Right cardiac atrium (tissue), 5 donors: ENCODE results near the gene COL24A1. TPM values are rescaled to one million over a fixed set of nuclear protein-coding genes. Genes with fewer than 3 reads are reported as not detected.
"Not testable (repeated sequence)": the region's sequence is repeated elsewhere in the genome, so short reads cannot be mapped to it uniquely, and the experiment has no call there.

Source experiments
- ATAC-seq, 2 donors: fragments of 200-7000 bp; cut with Tn5 transposase; one replicate each; pipeline versions ENCODE4 v1.8.0 to v1.9.1; 2020; ENCODE audit warnings: moderate library complexity in 2 of 2, mild to moderate bottlenecking in 1 of 2
- DNase-seq, 3 donors: peaks; one replicate each; pipeline ENCODE4 v3.0.0-alpha.2; 2020
- H3K27ac ChIP-seq: one replicate; pipeline ENCODE4 v1.5.1; 2013; ENCODE audit warnings: mild to moderate bottlenecking, low read length, control low read depth, moderate library complexity
- H3K27me3 ChIP-seq: one replicate; pipeline ENCODE4 v1.6.1; 2013; ENCODE audit not compliant: control insufficient read depth, insufficient read depth
- H3K4me1 ChIP-seq: one replicate; pipeline ENCODE4 v1.6.1; 2013; ENCODE audit warnings: low read length; ENCODE audit not compliant: control insufficient read depth, insufficient read depth
- H3K4me3 ChIP-seq: one replicate; pipeline ENCODE4 v1.5.1; 2013; ENCODE audit warnings: low read length, control low read depth
- H3K9me3 ChIP-seq: one replicate; pipeline ENCODE4 v1.6.1; 2013; ENCODE audit warnings: low read length; ENCODE audit not compliant: control insufficient read depth
- WGBS: extraction: QIAGEN DNeasy Blood & Tissue Kit; methylation state at CpG from one replicate; pipeline ENCODE4 v1.1.7; 2013; 5-methylcytosine and 5-hydroxymethylcytosine counted together
- intact Hi-C, 4 donors: fragments of 100-400 bp; cut with DNase I; formaldehyde crosslinking; loops; one replicate each; pipeline versions ENCODE4 v1.11.0 to v1.14.0; 2022 to 2023
- polyA plus RNA-seq: library from polyadenylated mRNA; stranded (reverse); fragments of 200-250 nt; gene quantifications from one replicate; pipeline ENCODE4 v1.2.3, GENCODE V29; 2013
- total RNA-seq, 4 donors: library from RNA; stranded (reverse); fragmentation: NEBNext Ultra II Directional; extraction: Animal tissue kit (Norgen Biotek cat#: 25700); gene quantifications; one replicate each; pipeline ENCODE4 v1.2.1, GENCODE V29; 2021
- donor health status: healthy with polysubstance abuse.
- donor health status: DM: no; HTN: yes; CAD: no.
- donor health status: DM: no; HTN: no; CAD: no.
- donor health status: DM: no; HTN: yes; CAD: no; lungs with severe emphysema.
- donor health status: DM: yes; HTN: yes; CAD: no.

COL24A1 gene
- total and polyA plus RNA-seq, 5 donors = 0.93 to 6.9 (median 4.7) TPM

DNA sequence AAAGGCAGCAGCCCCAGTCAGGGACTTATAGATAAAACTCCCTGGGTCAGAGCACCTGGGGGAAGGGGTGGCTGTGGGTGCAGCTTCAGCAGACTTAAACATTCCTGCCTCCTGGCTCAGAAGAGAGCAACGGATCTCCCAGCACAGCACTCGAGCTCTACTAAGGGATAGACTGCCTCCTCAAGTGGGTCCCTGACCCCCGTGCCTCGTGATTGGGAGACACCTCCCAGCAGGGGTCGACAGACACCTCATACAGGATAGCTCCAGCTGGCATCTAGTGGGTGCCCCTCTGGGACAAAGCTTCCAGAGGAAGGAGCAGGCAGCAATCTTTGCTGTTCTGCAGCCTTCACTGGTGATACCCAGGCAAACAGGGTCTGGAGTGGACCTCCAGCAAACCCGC is 84.1 kb downstream of the COL24A1 start:
- WGBS = 82% methylated on average over 6 of the region's 6 CpGs

DNA sequence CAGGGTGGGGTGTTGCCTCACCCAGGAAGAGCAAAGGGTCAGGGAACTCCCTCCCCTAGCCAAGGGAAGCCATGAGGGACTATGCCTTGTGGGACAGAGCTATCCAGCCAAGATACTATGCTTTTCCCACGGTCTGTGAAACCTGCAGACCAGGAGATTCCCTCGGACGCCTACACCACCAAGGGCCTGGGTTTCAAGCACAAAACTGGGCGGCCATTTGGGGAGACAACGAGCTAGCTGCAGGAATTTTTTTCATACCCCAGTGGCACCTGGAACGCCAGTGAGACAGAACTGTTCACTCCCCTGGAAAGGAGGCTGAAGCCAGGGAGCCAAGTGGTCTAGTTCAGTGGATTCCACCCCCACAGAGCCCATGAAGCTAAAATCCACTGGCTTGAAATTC is 84.7 kb downstream of the COL24A1 start:
- H3K27ac ChIP-seq, intact Hi-C loops, H3K4me1 ChIP-seq, H3K27me3 ChIP-seq, ATAC-seq, H3K4me3 ChIP-seq, H3K9me3 ChIP-seq: not testable (repeated sequence)
- 86% methylated on average over 6 of the region's 6 CpGs for WGBS
- DNase-seq = peak in 1 of 3 donors; percentile 12

More for the DNA sequence above, 84.1 kb downstream of the COL24A1 start:
- H3K4me1 ChIP-seq, intact Hi-C loops, H3K27ac ChIP-seq, H3K4me3 ChIP-seq, ATAC-seq, H3K27me3 ChIP-seq, H3K9me3 ChIP-seq: not testable (repeated sequence)
- peak in 1 of 3 donors; percentile 17 for DNase-seq

DNA sequence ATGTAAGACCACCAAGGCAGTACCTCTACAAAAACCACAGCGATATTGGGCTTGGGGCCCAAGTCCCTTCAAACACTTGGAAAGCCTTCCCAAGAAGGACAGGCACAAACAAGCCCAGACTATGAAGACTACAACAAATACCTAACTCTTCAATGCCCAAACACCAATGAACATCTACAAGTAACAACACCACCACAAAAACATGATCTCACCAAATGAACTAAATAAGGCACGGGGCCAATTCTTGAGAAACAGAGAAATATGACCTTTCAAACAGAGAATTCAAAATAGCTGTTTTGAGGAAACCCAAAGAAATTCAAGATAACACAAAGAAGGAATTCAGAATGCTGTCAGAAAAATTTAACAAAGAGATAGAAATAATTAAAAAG is 86.8 kb downstream of the COL24A1 start:
- no peaks in the 10 kb centered on the region for H3K4me1 ChIP-seq
- no peak for DNase-seq
- H3K9me3 ChIP-seq = no peaks in the 10 kb centered on the region
- H3K4me3 ChIP-seq = no peak overlapping the region
- WGBS = 60% methylated on average over 2 of the region's 2 CpGs
- H3K27ac ChIP-seq = no peak overlapping the region
- no peak for ATAC-seq
- intact Hi-C loops = no loop called here
- H3K27me3 ChIP-seq = no peaks in the 10 kb centered on the region

DNA sequence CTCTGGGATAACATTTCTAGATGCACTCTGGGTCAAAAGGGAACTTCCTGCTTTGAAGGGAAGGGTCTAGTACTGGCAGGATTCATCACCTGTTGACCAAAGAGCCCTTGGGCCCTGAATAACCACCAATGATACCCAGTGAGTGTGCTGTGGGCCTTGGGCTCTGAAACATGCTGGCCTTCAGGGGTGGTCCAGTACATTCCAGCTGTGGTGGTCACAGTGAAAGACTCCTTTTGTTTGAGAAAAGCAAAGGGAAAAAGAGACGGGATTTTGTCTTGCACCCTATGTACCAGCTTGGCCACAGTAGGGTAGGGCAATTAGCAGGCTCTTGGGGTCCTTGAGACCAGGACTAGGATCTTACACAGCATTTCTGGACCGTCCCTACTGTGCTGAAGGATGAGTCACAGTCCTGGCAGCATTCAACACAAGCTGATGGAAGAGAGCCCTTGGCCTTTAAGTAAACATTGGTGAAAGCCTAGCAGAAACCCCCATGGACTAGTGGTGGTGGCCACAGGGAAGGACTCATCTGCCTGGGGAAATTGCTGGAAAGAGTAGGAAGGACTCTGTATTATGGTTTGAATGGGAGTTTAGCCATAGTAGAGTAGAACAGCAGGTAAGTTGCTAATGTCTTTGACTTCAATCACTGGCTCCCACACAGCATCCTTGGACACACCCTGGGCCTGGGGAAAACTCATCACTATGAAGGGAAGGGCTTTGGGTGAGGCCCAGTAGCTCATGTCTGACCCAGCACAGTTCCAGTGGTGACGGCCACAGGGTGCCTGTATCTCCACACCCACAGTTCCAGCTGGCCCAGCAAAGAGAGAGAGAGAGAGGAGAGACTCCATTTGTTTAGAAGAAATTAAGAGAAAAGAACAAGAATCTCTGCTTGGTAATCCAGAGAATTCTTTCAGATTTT is 87.5 kb downstream of the COL24A1 start:
- H3K4me1 ChIP-seq = no peaks in the 10 kb centered on the region
- no peak overlapping the region for H3K4me3 ChIP-seq
- H3K9me3 ChIP-seq = no peaks in the 10 kb centered on the region
- H3K27ac ChIP-seq = no peak overlapping the region
- DNase-seq (peak; percentile 24 to 50 (median 32)), ATAC-seq (peak; percentile 45 to 53)
- intact Hi-C loops = no loop called here
- 66% methylated on average over 3 of the region's 3 CpGs for WGBS
- no peaks in the 10 kb centered on the region for H3K27me3 ChIP-seq

DNA sequence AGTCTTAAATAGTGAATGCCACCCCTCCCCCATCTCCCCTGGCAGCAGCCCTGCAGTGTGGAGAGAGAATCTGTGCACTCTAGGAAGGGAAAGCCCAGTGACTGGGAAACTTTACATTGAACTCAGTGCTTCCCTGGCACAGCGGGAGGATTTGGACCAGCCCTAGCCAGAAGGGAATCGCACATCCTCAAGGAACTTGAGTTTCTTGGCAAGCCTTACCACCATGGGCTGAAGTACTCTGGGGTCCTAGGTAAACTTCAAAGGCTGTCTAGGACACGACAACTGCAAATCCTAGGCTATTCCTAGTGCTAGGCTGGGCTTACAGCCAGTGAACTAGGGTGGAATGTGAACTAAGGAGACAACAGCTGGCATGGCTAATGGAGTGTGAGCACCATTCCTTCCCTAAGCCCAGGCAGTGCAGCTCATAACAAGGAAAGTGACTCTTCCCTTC is 88.3 kb downstream of the COL24A1 start:
- H3K4me3 ChIP-seq = no peak overlapping the region
- intact Hi-C loops = no loop called here
- peak; percentile 20 to 41 for ATAC-seq
- no peaks in the 10 kb centered on the region for H3K4me1 ChIP-seq
- no peak for DNase-seq
- no peaks in the 10 kb centered on the region for H3K9me3 ChIP-seq
- 66% methylated on average over 3 of the region's 3 CpGs for WGBS
- no peak overlapping the region for H3K27ac ChIP-seq
- no peaks in the 10 kb centered on the region for H3K27me3 ChIP-seq

DNA sequence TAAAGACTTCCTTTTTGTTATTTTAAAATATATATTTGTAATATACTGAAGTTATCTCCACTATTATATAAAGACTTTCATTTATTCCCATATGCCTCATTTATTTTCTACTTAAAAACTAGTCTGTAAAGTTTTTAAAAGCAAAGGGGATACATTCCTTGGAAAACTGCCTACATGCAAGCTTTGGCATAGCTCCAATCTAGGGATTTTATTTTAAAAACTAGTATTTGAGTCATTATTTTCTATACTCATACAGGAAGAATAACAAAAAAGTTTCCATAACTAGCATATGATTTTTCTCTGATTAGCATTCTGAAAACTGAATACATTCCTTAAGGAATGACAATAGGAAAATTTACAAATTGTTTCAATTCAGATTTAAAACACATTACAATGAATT is 88.9 kb downstream of the COL24A1 start:
- no peaks in the 10 kb centered on the region for H3K4me1 ChIP-seq
- H3K4me3 ChIP-seq = no peak overlapping the region
- DNase-seq (no peak), ATAC-seq (no peak)
- intact Hi-C loops = no loop called here
- H3K27ac ChIP-seq = no peak overlapping the region
- no peaks in the 10 kb centered on the region for H3K27me3 ChIP-seq
- no peaks in the 10 kb centered on the region for H3K9me3 ChIP-seq

DNA sequence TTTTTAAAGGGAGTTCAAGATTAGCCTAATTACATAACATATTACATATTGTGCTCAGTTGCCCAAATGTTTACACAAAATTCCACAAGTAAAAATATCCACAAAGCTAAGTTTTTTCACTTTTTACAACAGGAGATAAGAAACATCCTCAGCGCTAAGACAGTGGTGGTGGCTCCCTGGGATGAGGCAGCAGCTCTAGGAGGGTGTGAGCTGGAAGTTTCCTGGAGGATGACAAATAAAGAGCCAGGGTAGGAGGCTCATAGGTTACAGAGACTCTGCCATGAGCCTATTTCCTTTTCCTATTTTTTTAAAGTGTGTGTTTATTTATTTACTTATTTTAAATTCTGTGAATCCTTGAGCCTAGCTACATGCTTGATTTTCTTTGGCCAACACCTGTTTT is 91.7 kb downstream of the COL24A1 start:
- no peaks in the 10 kb centered on the region for H3K9me3 ChIP-seq
- ATAC-seq = no peak
- no peaks in the 10 kb centered on the region for H3K4me1 ChIP-seq
- H3K27ac ChIP-seq = no peak overlapping the region
- 22% methylated on average over 1 of the region's 1 CpG for WGBS
- H3K27me3 ChIP-seq = no peaks in the 10 kb centered on the region
- intact Hi-C loops = no loop called here
- no peak for DNase-seq
- no peak overlapping the region for H3K4me3 ChIP-seq

DNA sequence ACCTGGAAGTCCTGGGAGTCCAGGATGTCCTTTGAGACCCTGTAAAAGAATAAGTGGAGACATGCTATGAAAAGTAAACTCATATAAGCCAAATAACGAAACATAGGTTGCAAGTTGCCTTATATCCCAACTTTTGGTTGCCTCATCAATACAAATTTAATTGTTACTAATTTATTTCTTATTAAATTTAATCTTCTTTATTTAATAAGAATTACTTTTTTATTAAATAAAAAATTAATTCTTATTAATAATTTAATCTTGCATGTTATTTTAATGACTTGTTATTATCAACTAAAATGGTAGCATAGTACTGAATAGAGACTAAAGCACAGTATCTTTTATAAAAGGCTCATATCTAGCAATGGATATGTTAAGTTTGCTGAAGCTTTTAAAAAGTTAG is 92.9 kb downstream of the COL24A1 start:
- 84% methylated on average over 1 of the region's 1 CpG for WGBS
- Histone ChIP-seq H3K27ac (no peak overlapping the region), H3K4me3 (no peak overlapping the region), H3K27me3 (no peaks in the 10 kb centered on the region), H3K4me1 (no peaks in the 10 kb centered on the region), H3K9me3 (no peaks in the 10 kb centered on the region)
- intact Hi-C loops = no loop called here
- DNase-seq (no peak), ATAC-seq (no peak)

DNA sequence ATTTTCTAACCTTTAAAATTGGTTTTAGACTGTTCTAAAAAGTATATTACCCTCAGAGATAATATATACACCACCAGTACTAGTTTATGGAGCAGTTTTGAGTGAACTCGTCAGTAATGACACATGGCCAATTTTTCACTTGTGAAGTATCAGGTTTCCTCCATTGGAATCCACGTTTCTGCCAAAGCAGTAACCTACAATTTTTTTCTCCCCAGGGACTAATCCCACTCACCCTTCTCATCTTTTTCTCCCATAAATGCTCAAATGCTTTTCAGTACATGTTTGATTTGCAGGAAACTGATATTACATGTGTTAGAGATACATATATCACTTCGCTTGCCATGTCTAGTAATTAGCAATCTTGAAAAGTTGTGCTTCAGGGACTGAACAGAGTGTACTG is 94.1 kb downstream of the COL24A1 start:
- ATAC-seq = no peak
- Histone ChIP-seq H3K9me3 (no peaks in the 10 kb centered on the region), H3K4me3 (no peak overlapping the region), H3K27me3 (no peaks in the 10 kb centered on the region), H3K4me1 (no peaks in the 10 kb centered on the region), H3K27ac (no peak overlapping the region)
- 45% methylated on average over 3 of the region's 3 CpGs for WGBS
- no peak for DNase-seq
- intact Hi-C loops = no loop called here

DNA sequence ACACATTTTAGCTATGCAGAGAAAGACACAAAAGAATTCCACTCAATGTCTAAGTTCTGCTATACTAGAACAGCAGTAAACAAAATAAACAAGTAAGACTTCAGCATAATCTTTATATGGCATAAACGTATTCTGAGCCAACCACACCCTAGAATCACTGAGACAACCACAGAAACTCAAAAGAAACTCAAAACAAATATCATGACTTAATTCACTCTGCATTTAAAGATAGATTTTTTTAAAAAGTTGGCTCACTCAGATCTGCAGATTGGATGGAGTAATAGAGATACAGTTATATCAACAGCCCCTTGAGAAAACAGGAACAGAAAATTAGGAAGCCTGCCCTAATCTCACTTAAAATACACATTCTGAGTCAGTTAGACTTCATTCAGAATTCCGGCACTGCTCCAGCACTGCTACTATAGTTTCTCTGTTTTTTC is 95.0 kb downstream of the COL24A1 start:
- intact Hi-C loops = no loop called here
- DNase-seq (peak in 2 of 3 donors; percentile 18 to 40), ATAC-seq (peak; percentile 50 to 68)
- no peak overlapping the region for H3K4me3 ChIP-seq
- no peak overlapping the region for H3K27ac ChIP-seq
- no peaks in the 10 kb centered on the region for H3K27me3 ChIP-seq
- 22% methylated on average over 2 of the region's 2 CpGs for WGBS
- no peaks in the 10 kb centered on the region for H3K9me3 ChIP-seq
- no peaks in the 10 kb centered on the region for H3K4me1 ChIP-seq

DNA sequence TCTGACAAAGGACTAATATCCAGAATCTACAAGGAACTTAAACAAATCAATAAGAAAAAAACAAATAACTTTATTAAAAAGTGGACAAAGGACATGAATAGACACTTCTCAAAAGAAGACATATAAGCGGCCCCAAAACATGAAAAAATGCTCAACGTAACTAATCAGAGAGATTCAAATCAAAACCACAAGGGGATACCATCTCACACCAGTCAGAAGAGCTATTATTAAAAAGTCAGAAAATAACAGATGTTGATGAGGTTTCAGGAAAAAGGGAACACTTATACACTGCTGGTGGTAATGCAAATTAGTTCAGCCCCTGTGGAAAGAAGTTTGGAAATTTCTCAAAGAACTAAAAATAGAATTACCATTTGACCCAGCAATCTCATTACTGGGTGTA is 102.2 kb downstream of the COL24A1 start:
- DNase-seq (no peak), ATAC-seq (no peak)
- H3K27me3 ChIP-seq = no peaks in the 10 kb centered on the region
- no peak overlapping the region for H3K27ac ChIP-seq
- 87% methylated on average over 2 of the region's 2 CpGs for WGBS
- H3K9me3 ChIP-seq = no peaks in the 10 kb centered on the region
- no peaks in the 10 kb centered on the region for H3K4me1 ChIP-seq
- intact Hi-C loops = no loop called here
- H3K4me3 ChIP-seq = no peak overlapping the region
